ENCODE measurements around the gene TOPBP1. TPM values are rescaled to one million over a fixed set of nuclear protein-coding genes. Genes with fewer than 3 reads are reported as not detected.

Gene TOPBP1
- total and polyA plus RNA-seq, 2 experiments from 2014 or later: 20.5 to 23.4 TPM

DNA sequence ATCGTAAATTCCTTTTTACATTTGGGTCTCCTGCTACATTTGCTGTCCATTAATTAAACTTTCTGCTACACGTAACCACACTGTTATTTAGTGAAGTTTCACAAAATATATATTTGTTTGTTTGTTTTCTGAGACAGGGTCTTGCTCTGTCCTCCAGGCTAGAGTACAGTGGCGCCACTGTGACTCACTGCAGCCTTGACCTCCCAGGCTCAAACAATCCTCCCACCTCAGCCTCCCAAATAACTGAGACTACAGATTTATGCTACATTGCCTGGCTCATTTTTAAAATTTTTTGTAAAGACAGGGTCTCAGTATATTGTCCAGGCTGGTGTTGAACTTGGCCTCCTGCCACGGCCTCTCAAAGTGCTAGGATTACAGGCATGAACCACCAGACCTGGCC is 20.5 kb downstream of the TOPBP1 start:
- Histone ChIP-seq H3K4me1 (ENCODE audit: low read depth) (no peaks in the 10 kb centered on the region), H3K9me3 (ENCODE audit: low read depth) (no peaks in the 10 kb centered on the region), H3K36me3 (peaks cover 70% of the 10 kb centered on the region), H3K27me3 (no peaks in the 10 kb centered on the region), H3K4me3 (no peak overlapping the region), H3K27ac (no peak overlapping the region)
- TF ChIP-seq, protein P1, sequence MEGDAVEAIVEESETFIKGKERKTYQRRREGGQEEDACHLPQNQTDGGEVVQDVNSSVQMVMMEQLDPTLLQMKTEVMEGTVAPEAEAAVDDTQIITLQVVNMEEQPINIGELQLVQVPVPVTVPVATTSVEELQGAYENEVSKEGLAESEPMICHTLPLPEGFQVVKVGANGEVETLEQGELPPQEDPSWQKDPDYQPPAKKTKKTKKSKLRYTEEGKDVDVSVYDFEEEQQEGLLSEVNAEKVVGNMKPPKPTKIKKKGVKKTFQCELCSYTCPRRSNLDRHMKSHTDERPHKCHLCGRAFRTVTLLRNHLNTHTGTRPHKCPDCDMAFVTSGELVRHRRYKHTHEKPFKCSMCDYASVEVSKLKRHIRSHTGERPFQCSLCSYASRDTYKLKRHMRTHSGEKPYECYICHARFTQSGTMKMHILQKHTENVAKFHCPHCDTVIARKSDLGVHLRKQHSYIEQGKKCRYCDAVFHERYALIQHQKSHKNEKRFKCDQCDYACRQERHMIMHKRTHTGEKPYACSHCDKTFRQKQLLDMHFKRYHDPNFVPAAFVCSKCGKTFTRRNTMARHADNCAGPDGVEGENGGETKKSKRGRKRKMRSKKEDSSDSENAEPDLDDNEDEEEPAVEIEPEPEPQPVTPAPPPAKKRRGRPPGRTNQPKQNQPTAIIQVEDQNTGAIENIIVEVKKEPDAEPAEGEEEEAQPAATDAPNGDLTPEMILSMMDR (IDR thresholded peaks at IDR 0.05; ENCODE audit: low read depth, low read length): no peak
- DNase-seq (ENCODE audit: low read depth in 1 of 2, low spot score in 1 of 2): no peak

DNA sequence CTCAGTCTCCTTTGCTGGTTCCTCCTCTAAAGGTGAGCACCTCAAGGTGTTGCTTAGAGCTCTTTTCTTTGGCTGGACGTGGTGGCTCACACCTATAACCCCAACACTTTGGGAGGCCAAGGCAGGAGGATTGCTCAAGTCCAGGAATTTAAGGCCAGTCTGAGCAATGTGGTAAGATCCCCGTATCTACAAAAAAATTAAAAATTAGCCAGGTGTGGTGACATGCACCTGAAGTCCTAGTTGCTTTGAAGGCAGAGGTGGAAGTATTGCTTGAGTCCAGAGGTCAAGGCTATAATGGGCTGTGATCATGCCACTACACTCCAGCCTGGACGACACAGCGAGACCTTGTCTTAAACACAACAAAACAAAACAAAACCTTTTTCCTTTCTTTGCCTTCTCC is 28.3 kb downstream of the TOPBP1 start:
- TF ChIP-seq, protein P1 (IDR thresholded peaks at IDR 0.05; ENCODE audit: low read depth, low read length): no peak
- Histone ChIP-seq H3K9me3 (ENCODE audit: low read depth) (no peaks in the 10 kb centered on the region), H3K36me3 (peaks cover 54% of the 10 kb centered on the region), H3K4me3 (no peak overlapping the region), H3K27me3 (no peaks in the 10 kb centered on the region), H3K4me1 (ENCODE audit: low read depth) (no peaks in the 10 kb centered on the region), H3K27ac (no peak overlapping the region)
- no peak for DNase-seq (ENCODE audit: low read depth in 1 of 2, low spot score in 1 of 2)

DNA sequence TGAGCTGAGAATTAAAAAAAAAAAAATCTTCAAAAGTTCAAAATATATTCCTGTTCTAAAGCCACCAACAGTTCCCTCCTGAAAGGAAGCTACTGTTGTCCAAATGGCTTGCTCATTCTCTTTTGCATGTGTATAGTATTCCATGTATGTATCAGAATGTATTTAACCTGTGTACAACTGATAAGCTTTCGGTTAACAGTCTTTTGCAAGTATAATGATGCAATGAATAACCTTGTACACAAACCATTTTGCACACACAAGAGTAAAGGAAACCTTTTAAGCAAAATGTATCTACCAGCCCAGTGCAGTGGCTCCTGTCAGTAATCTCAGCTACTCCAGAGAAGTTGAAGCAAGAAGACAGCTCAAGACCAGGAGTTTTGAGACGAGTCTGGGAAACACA is 32.6 kb downstream of the TOPBP1 start:
- Histone ChIP-seq H3K36me3 (peaks cover 49% of the 10 kb centered on the region), H3K27me3 (no peaks in the 10 kb centered on the region), H3K9me3 (ENCODE audit: low read depth) (no peaks in the 10 kb centered on the region), H3K27ac (no peak overlapping the region), H3K4me3 (no peak overlapping the region), H3K4me1 (ENCODE audit: low read depth) (no peaks in the 10 kb centered on the region)
- TF ChIP-seq, protein P1 (IDR thresholded peaks at IDR 0.05; ENCODE audit: low read depth, low read length): no peak
- no peak for DNase-seq (ENCODE audit: low read depth in 1 of 2, low spot score in 1 of 2)

DNA sequence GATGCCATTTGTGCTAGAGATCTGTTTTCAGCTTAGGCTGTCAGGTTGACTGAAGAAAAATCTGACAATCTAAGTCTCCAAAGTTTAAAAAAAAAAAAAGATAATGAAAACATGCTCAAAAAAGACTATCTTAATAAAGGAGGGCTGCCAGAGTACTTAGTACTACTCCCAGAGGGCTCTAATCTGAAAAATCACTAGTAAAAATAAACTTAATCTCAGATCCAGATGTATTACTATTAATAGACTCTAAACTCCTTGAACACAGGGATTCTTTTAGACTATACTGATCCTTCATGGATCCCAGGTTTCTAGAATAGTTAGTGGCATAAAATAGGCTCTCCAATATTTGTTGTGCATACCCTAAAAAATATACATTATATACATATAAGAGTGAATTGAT is 34.0 kb downstream of the TOPBP1 start:
- Histone ChIP-seq H3K4me3 (no peak overlapping the region), H3K27ac (peak overlapping the region; percentile 66), H3K4me1 (ENCODE audit: low read depth) (no peaks in the 10 kb centered on the region), H3K36me3 (peaks cover 53% of the 10 kb centered on the region), H3K9me3 (ENCODE audit: low read depth) (no peaks in the 10 kb centered on the region), H3K27me3 (no peaks in the 10 kb centered on the region)
- DNase-seq (ENCODE audit: low read depth in 1 of 2, low spot score in 1 of 2): no peak
- TF ChIP-seq, protein P1 (IDR thresholded peaks at IDR 0.05; ENCODE audit: low read depth, low read length): no peak

DNA sequence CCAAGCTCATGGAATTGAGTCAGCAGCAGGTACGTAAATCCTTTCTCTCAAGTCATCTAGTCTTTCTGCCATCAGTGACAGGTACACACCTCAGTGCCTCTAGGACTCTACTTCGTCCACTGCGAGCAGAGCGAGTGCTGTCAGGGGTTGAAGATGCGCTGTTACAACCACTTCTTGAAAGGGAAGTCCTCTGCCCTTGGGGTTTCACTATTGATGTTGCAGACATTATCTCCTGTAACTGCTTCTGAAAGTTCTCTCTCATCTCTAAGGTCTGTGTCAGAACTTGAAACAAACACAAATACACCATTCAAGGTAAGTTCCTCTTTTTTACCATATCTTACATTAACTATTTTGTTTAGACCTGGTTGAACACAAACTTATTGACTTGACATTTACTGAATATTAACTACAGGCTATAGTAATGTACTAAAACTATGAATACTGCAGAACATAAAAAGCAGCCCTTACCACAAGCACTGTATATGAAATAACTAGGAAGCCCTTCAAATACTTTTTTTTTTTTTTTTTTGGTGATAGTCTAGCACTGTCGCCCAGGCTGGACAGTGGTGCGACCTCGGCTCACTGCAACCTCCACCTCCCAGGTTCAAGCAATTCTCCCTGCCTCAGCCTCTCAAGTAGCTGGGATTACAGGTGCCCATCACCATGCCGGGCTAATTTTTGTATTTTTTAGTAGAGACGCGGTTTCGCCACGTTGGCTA is 41.5 kb downstream of the TOPBP1 start:
- TF ChIP-seq, protein P1 (IDR thresholded peaks at IDR 0.05; ENCODE audit: low read depth, low read length): no peak
- peaks cover 61% of the 10 kb centered on the region for H3K36me3 ChIP-seq
- DNase-seq (ENCODE audit: low read depth in 1 of 2, low spot score in 1 of 2): no peak
- H3K4me3 ChIP-seq: no peak overlapping the region
- no peaks in the 10 kb centered on the region for H3K4me1 ChIP-seq (ENCODE audit: low read depth)
- no peaks in the 10 kb centered on the region for H3K27me3 ChIP-seq
- no peak overlapping the region for H3K27ac ChIP-seq
- no peaks in the 10 kb centered on the region for H3K9me3 ChIP-seq (ENCODE audit: low read depth)
